Thoracic aorta (tissue), 2 donors: ENCODE data around the gene TTN. TPM values are rescaled to one million over a fixed set of nuclear protein-coding genes. Genes with fewer than 3 reads are reported as not detected.

Experiments
- ATAC-seq: fragments of 150-250 bp; one replicate; pipeline ENCODE4 v1.8.0; 2017; ENCODE audit warnings: low read depth; ENCODE audit not compliant: insufficient number of reproducible peaks, low FRiP score
- DNase-seq: peaks from one replicate; pipeline ENCODE4 v3.0.0-alpha.2; 2020; ENCODE audit warnings: low spot score
- H3K27ac ChIP-seq, 2 donors: fragments of 200-600 bp; sonication (generic); 1 replicate in 1 of 2; 2 replicates in 1 of 2; pipeline ENCODE4 v1.5.1; 2016; ENCODE audit warnings: mild to moderate bottlenecking in 2 of 2, moderate library complexity in 2 of 2
- H3K27me3 ChIP-seq: fragments of 200-600 bp; sonication (generic); replicated peaks from 2 replicates; pipeline ENCODE4 v1.6.0; 2016; ENCODE audit warnings: mild to moderate bottlenecking; ENCODE audit not compliant: insufficient read depth
- H3K36me3 ChIP-seq: fragments of 200-600 bp; sonication (generic); one replicate; pipeline ENCODE4 v1.5.1; 2016
- H3K4me1 ChIP-seq, 2 donors: fragments of 200-600 bp; sonication (generic); 1 replicate in 1 of 2; 2 replicates in 1 of 2; pipeline versions ENCODE4 v1.5.1 to v1.6.0; 2016; ENCODE audit warnings: low read depth in 2 of 2, mild to moderate bottlenecking in 1 of 2; ENCODE audit not compliant: control insufficient read depth in 1 of 2
- H3K4me3 ChIP-seq: fragments of 200-600 bp; sonication (generic); 2 replicates; pipeline ENCODE4 v1.5.1; 2016; ENCODE audit warnings: mild to moderate bottlenecking
- H3K9me3 ChIP-seq: fragments of 200-600 bp; sonication (generic); 2 replicates; pipeline ENCODE4 v1.5.1; 2016
- CTCF ChIP-seq: fragments of 200-600 bp; sonication (generic); IDR thresholded peaks from one replicate; pipeline ENCODE4 v1.5.1; 2019; ENCODE audit warnings: antibody characterized with exemption
- total RNA-seq, 2 donors: library from RNA; depleted of rRNA; stranded (reverse); fragments of >200 nt; gene quantifications; one replicate each; pipeline versions ENCODE4 v1.1.0 to v1.2.3, GENCODE V29; 2016

The TTN gene
- total RNA-seq, 2 donors from 2014 or later, result 7.0 to 16.4 TPM

DNA sequence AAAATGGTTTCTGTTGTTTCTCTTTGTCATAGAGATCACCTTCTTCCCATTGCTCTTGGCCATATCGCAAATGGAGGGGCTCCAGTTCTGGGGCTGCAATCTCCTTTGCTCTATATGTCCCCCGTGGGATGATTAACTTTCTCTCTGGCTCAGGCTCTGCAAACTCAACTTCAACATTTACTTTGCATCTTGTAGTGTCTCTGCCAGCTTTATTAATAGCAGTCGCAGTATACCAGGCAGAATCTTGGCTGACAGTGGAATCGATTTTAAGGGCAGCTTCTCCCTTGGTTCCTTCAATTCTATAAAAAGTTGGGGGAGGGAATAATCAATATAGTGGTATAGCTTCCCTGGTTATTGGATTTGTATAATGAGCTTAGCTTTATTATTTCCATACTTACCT is 30.5 kb downstream of the TTN start:
- Histone ChIP-seq H3K27ac (no peak overlapping the region), H3K9me3 (no peaks in the 10 kb centered on the region), H3K27me3 (no peaks in the 10 kb centered on the region), H3K36me3 (no peaks in the 10 kb centered on the region), H3K4me3 (no peak overlapping the region), H3K4me1 (no peaks in the 10 kb centered on the region)
- no peak for DNase-seq
- no peak for TF ChIP-seq CTCF
- no peak for ATAC-seq

DNA sequence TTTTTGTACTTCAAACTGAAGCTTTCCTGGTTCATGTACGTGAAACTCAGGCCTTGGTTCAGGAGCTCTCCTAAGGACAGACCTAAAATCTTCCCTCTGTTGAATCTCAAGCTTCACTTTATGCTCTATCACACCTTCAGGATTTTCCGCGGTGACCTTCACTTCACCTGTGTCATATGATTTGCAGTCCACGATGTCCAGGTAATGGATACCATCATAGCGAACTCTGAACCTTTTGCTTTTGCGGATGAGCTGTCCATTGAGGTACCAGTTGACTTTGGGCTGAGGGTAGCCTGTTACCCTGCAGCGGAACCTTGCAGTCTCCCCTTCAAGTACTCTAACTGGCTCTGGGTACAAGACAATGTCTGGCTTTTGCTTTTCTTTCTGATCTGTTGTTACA is 31.2 kb downstream of the TTN start:
- Histone ChIP-seq H3K4me3 (no peak overlapping the region), H3K36me3 (no peaks in the 10 kb centered on the region)

GRCh38 chr2:178770518-178770917 is 36.7 kb downstream of the TTN start:
- Histone ChIP-seq H3K4me1 (no peaks in the 10 kb centered on the region), H3K9me3 (no peaks in the 10 kb centered on the region), H3K27ac (no peak overlapping the region), H3K4me3 (no peak overlapping the region), H3K27me3 (no peaks in the 10 kb centered on the region), H3K36me3 (no peaks in the 10 kb centered on the region)
- no peak for TF ChIP-seq CTCF
- DNase-seq, result no peak
- ATAC-seq, result no peak

More for the DNA sequence above, 31.2 kb downstream of the TTN start:
- DNase-seq (no peak), ATAC-seq (no peak)
- Histone ChIP-seq H3K27me3 (no peaks in the 10 kb centered on the region), H3K27ac (no peak overlapping the region), H3K9me3 (no peaks in the 10 kb centered on the region), H3K4me1 (no peaks in the 10 kb centered on the region)
- no peak for TF ChIP-seq CTCF

DNA sequence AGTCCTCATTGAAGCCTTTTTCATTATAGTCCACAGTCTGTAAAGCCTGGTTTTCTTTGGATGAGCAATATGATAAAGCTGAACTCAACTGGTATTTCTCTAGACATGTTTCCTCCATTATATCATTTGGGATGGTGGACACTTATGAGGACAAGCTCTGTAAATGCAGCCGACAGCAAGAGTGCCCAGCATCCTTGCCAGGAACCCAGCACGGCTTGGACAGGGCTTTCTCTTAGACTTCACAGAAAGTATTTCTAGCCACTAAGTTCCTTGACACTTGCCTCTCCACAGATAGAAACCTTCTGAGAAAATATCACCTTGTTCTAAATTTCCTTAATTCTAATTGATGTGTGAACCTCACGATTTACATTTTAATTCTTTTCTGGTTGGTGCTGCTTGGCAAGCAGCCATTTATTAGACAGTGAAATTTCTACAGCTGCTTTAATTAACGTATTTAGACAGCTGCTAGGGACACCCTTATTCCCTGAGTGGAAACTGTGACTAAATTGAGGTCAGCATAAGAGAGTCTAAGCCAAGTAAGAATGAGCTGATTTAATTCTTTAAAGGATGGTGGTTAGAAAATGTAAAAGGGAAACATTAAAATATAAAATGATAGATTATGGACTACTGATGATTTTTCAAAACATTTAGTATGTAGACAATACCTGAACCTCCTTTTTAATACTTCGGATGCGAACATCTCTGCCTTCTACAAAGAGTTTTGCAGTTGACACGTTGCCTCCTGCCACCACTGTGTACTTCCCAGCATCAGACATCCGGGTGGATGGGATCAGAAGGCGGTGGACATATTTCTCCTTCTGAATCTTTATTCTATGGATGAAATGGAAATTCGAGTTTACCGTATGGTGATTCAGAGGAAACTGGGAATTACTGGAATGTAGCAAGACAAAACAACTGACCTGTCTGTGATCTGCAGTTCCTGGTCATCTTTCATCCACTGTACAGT is 39.8 kb downstream of the TTN start:
- H3K27ac ChIP-seq, result no peak overlapping the region
- no peaks in the 10 kb centered on the region for H3K4me1 ChIP-seq
- H3K9me3 ChIP-seq, result no peaks in the 10 kb centered on the region
- DNase-seq (no peak), ATAC-seq (no peak)
- H3K4me3 ChIP-seq, result no peak overlapping the region
- H3K27me3 ChIP-seq, result no peaks in the 10 kb centered on the region
- TF ChIP-seq CTCF, result no peak
- no peaks in the 10 kb centered on the region for H3K36me3 ChIP-seq

- no peak for TF ChIP-seq CTCF
- no peak for ATAC-seq
- Histone ChIP-seq H3K27ac (no peak overlapping the region), H3K4me1 (no peaks in the 10 kb centered on the region), H3K36me3 (no peaks in the 10 kb centered on the region), H3K9me3 (no peaks in the 10 kb centered on the region), H3K27me3 (no peaks in the 10 kb centered on the region), H3K4me3 (no peak overlapping the region)
- DNase-seq, result no peak
Observed at GRCh38 chr2:178764097-178764496, 43.1 kb downstream of the TTN start.
